ENCODE results near the gene WFIKKN1. TPM values are rescaled to one million over a fixed set of nuclear protein-coding genes. Genes with fewer than 3 reads are reported as not detected.

The WFIKKN1 gene
- total RNA-seq, 1 experiment from 2014 or later = 12.3 TPM

DNA sequence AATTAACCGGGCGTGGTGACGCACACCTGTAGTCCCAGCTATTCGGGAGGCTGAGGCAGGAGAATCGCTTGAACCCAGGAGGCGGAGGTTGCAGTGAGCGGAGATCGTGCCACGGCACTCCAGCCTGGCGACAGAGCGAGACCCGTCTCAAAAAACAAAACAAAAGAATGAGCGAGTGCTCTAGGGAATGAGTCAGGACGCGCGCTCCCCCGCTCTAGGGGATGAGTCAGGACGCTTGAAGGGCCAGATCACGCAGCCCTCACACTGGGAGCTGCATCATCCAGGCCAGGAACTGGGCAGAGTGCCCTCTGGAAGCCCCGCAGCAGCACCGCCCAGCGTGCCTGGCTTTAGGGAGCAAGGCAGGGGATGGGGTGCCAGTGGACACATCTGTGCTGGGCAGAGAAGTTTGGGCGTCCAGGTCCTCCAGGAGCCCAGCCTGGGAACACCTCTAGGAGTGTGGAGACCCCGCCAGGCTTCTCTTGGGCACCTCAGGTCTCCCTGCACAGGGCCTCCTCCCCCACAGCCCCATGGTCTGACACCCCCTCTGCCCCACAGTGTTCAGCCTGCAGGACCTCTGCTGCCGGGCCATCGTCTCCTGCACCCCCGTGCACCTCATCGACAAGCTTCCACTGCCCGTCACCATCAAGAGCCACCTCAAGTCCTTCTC is 3.9 kb upstream of the WFIKKN1 start:
- Mint-ChIP-seq H3K9me3 (no peaks in the 10 kb centered on the region), H3K27me3 (ENCODE audit: low read depth) (no peaks in the 10 kb centered on the region), H3K36me3 (peaks cover 3% of the 10 kb centered on the region; the same call in 1 of the 2 replicates), H3K4me1 (peaks cover 37% of the 10 kb centered on the region), H3K27ac (no peak overlapping the region), H3K4me3 (no peak overlapping the region)
- no peak for DNase-seq (ENCODE audit: low spot score)
- no peak for ATAC-seq
- POLR2A ChIA-PET = no interaction called here
- CTCF ChIA-PET = interaction anchor here (2.2 kb wide), 1 partner anchor 22 kb away, joined by 8 read pairs; the partner anchor contains the start of gene WDR90
- TF ChIP-seq, protein P1, sequence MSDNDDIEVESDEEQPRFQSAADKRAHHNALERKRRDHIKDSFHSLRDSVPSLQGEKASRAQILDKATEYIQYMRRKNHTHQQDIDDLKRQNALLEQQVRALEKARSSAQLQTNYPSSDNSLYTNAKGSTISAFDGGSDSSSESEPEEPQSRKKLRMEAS (CRISPR knock-in tag; IDR thresholded peaks at IDR 0.05) = no peak

DNA sequence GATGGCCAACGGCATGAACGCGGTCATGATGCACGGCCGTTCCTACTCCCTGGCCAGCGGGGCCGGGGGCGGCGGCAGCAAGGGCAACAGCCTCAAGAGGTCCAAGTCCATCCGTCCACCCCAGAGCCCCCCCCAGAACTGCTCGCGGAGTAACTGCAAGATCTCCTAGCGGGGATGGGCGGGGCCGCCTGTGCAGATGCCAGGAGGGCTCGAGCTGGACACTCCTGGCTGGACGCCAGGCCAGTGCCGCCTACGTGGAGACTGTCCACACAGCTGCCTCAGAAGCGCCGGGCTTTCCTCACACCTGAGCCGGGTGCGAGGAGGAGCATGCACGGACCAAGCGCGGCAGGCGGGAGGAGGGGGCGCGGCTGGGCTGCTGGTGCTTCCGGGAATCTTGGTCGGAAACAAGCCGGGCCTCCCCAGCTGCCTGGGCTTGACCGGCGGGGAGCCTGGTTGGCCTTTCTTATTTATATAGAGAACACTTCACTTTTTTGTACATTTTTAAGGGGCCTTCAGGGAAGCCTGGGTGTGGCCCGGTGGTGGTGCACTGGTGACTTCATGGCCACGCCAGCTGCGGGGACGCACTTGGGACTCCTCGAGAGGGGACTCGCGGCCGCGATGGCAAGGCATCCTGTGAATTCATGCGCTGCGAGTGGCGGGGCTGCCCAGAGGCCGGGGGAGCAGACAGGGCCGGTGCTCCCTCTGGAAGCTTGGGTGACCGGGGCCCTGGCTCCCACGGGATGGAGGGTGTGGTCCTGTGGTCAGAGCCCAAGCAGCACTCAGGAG is 3.1 kb upstream of the WFIKKN1 start:
- H3K36me3 Mint-ChIP-seq = peaks cover 3% of the 10 kb centered on the region; the same call in 1 of the 2 replicates
- no peak for TF ChIP-seq ZNF232 (CRISPR knock-in tag; IDR thresholded peaks at IDR 0.05)
- TF ChIP-seq, protein P1 (CRISPR knock-in tag; IDR thresholded peaks at IDR 0.05) = peak; percentile 17; the same call in 1 of the 2 replicates
- DNase-seq (ENCODE audit: low spot score) (no peak), ATAC-seq (no peak)
- H3K4me1 Mint-ChIP-seq = peaks cover 29% of the 10 kb centered on the region
- H3K27ac Mint-ChIP-seq = no peak overlapping the region
- H3K4me3 Mint-ChIP-seq = no peak overlapping the region
- H3K27me3 Mint-ChIP-seq (ENCODE audit: low read depth) = no peaks in the 10 kb centered on the region
- ChIA-PET CTCF (interaction anchor here (1.0 to 2.2 kb wide), 2 partner anchors 21 to 45 kb away, joined by 4 to 8 read pairs; partner anchors contain the start of gene WDR90), POLR2A (no interaction called here)
- H3K9me3 Mint-ChIP-seq = no peaks in the 10 kb centered on the region

- H3K27ac Mint-ChIP-seq = peak overlapping the region; percentile 89
- H3K27me3 Mint-ChIP-seq (ENCODE audit: low read depth) = no peaks in the 10 kb centered on the region
- CTCF ChIA-PET = interaction anchor here (1.0 to 2.2 kb wide), 2 partner anchors 20 to 46 kb away, joined by 4 to 8 read pairs; partner anchors contain the start of gene WDR90
- H3K4me3 Mint-ChIP-seq = no peak overlapping the region
- H3K9me3 Mint-ChIP-seq = no peaks in the 10 kb centered on the region
- peaks cover 3% of the 10 kb centered on the region; the same call in 1 of the 2 replicates for H3K36me3 Mint-ChIP-seq
- H3K4me1 Mint-ChIP-seq = peaks cover 24% of the 10 kb centered on the region
- ATAC-seq (no peak), DNase-seq (ENCODE audit: low spot score) (no peak)
- POLR2A ChIA-PET = no interaction called here
- TF ChIP-seq NR2C2 (CRISPR knock-in tag; IDR thresholded peaks at IDR 0.05) = no peak
- TF ChIP-seq, protein P2, sequence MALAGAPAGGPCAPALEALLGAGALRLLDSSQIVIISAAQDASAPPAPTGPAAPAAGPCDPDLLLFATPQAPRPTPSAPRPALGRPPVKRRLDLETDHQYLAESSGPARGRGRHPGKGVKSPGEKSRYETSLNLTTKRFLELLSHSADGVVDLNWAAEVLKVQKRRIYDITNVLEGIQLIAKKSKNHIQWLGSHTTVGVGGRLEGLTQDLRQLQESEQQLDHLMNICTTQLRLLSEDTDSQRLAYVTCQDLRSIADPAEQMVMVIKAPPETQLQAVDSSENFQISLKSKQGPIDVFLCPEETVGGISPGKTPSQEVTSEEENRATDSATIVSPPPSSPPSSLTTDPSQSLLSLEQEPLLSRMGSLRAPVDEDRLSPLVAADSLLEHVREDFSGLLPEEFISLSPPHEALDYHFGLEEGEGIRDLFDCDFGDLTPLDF (CRISPR knock-in tag; IDR thresholded peaks at IDR 0.05) = no peak
- TF ChIP-seq STAT6 (CRISPR knock-in tag; conservative IDR thresholded peaks at IDR 0.05; ENCODE audit: low read depth) = no peak
- no peak for TF ChIP-seq ESRRA (CRISPR knock-in tag; IDR thresholded peaks at IDR 0.05; ENCODE audit: borderline replicate concordance)
- no peak for TF ChIP-seq ZNF396 (CRISPR knock-in tag; IDR thresholded peaks at IDR 0.05; ENCODE audit: borderline replicate concordance)
- no peak for TF ChIP-seq GTF2I (CRISPR knock-in tag; conservative IDR thresholded peaks at IDR 0.05)
- no peak for TF ChIP-seq GABPB1 (CRISPR knock-in tag; IDR thresholded peaks at IDR 0.05)
- TF ChIP-seq, protein P3, sequence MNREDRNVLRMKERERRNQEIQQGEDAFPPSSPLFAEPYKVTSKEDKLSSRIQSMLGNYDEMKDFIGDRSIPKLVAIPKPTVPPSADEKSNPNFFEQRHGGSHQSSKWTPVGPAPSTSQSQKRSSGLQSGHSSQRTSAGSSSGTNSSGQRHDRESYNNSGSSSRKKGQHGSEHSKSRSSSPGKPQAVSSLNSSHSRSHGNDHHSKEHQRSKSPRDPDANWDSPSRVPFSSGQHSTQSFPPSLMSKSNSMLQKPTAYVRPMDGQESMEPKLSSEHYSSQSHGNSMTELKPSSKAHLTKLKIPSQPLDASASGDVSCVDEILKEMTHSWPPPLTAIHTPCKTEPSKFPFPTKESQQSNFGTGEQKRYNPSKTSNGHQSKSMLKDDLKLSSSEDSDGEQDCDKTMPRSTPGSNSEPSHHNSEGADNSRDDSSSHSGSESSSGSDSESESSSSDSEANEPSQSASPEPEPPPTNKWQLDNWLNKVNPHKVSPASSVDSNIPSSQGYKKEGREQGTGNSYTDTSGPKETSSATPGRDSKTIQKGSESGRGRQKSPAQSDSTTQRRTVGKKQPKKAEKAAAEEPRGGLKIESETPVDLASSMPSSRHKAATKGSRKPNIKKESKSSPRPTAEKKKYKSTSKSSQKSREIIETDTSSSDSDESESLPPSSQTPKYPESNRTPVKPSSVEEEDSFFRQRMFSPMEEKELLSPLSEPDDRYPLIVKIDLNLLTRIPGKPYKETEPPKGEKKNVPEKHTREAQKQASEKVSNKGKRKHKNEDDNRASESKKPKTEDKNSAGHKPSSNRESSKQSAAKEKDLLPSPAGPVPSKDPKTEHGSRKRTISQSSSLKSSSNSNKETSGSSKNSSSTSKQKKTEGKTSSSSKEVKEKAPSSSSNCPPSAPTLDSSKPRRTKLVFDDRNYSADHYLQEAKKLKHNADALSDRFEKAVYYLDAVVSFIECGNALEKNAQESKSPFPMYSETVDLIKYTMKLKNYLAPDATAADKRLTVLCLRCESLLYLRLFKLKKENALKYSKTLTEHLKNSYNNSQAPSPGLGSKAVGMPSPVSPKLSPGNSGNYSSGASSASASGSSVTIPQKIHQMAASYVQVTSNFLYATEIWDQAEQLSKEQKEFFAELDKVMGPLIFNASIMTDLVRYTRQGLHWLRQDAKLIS (CRISPR knock-in tag; IDR thresholded peaks at IDR 0.05; ENCODE audit: borderline replicate concordance) = no peak
- TF ChIP-seq NFATC4 (CRISPR knock-in tag; IDR thresholded peaks at IDR 0.05) = no peak
Observed at GRCh38 chr16:628321-629061, 2.3 kb upstream of the WFIKKN1 start.
